MM.1S (cell line): ENCODE measurements around the gene PP2D1.

Experiments used
- CTCF ChIP-seq: fragments of 300-600 bp; sonication (generic); IDR thresholded peaks from 2 replicates; pipeline ENCODE4 v1.5.1; 2016; ENCODE audit warnings: antibody characterized with exemption, low read length, mixed read lengths
- EZH2 ChIP-seq: fragments of 300-600 bp; sonication (generic); optimal IDR thresholded peaks from 2 replicates; pipeline ENCODE3; 2017; ENCODE audit warnings: low read depth, mild to moderate bottlenecking, antibody characterized with exemption, low read length, mixed read lengths
- EZH2phosphoT487 ChIP-seq: fragments of 300-600 bp; sonication (generic); IDR thresholded peaks from 2 replicates; pipeline ENCODE4 v1.6.1; 2018; ENCODE audit warnings: antibody characterized with exemption, low read length

DNA sequence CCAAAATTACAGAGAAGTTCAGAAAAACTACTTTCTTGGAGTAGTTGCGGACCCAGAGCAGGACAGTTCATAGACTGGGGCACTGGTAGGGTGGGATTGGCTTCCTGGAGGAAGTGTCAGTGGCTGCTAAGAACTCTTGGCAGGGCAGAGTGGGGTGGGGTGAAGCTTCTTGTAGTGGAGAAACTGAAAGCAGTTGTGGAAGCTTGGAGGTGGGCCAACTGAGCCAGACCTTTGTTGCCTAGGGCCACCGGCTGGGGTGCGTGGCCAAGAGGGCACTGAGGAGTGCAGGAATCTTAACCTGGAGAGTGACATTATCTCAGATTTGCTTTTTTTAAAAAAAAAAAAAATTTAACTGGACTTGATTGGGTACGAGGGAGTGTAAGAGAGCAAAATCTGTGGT, 31.3 kb upstream of the PP2D1 start:
- TF ChIP-seq CTCF (no peak), EZH2 (no peak), EZH2phosphoT487 (no peak)
